H1 (cell line): ENCODE data around the gene ZHX3. TPM values are rescaled to one million over a fixed set of nuclear protein-coding genes. Genes with fewer than 3 reads are reported as not detected.

Experiments
- CTCF ChIA-PET: fragments of 300-600 bp; sonication (Branson Sonifier 250); formaldehyde crosslinking; loops from one replicate; lab custom pipeline; 2021; ENCODE audit not compliant: partially characterized antibody; lab: Charles Lee
- POLR2A ChIA-PET: fragments of 300-600 bp; sonication (Branson Sonifier 250); formaldehyde crosslinking; loops from one replicate; lab custom pipeline; 2021; ENCODE audit warnings: inconsistent platforms; ENCODE audit not compliant: partially characterized antibody; lab: Charles Lee
- DNase-seq, 2 experiments: peaks; one replicate each; pipeline versions ENCODE4 v3.0.0 to v3.0.0-alpha.2; 2010 to 2022; ENCODE audit warnings: low spot score in 2 of 2, low read depth in 1 of 2, mixed read lengths in 1 of 2
- FAIRE-seq: peaks from 2 replicates; lab custom pipeline; 2011; peaks lifted over from hg19 to GRCh38; lab: Jason Lieb, UNC
- H2AFZ ChIP-seq: 2 replicates; pipeline ENCODE4 v1.8.1; 2012; ENCODE audit warnings: low read length, inconsistent platforms
- H2AK5ac ChIP-seq: 2 replicates; pipeline ENCODE4 v1.6.1; 2013; ENCODE audit warnings: low read depth, low read length
- H2BK120ac ChIP-seq: replicated peaks from 2 replicates; pipeline ENCODE3; 2013; ENCODE audit warnings: low read depth, low read length, inconsistent platforms
- H2BK12ac ChIP-seq: 2 replicates; pipeline ENCODE4 v1.6.1; 2013; ENCODE audit warnings: low read depth, low read length
- H2BK15ac ChIP-seq: 2 replicates; pipeline ENCODE4 v1.6.1; 2013; ENCODE audit warnings: low read length
- H2BK20ac ChIP-seq: 2 replicates; pipeline ENCODE4 v1.6.1; 2013; ENCODE audit warnings: low read length
- H2BK5ac ChIP-seq: 2 replicates; pipeline ENCODE4 v1.6.1; 2013; ENCODE audit warnings: low read depth, low read length
- H3K14ac ChIP-seq: 2 replicates; pipeline ENCODE4 v1.6.1; 2013; ENCODE audit warnings: inconsistent platforms; ENCODE audit not compliant: insufficient read length
- H3K18ac ChIP-seq: 2 replicates; pipeline ENCODE4 v1.6.1; 2013; ENCODE audit warnings: low read length; ENCODE audit errors: extremely low read depth
- H3K23ac ChIP-seq: 2 replicates; pipeline ENCODE4 v1.6.1; 2013; ENCODE audit warnings: inconsistent platforms; ENCODE audit not compliant: insufficient read length
- H3K23me2 ChIP-seq: 2 replicates; pipeline ENCODE4 v1.6.1; 2013; ENCODE audit warnings: low read depth, low read length
- H3K27ac ChIP-seq: 2 replicates; pipeline ENCODE4 v1.6.1; 2011; ENCODE audit warnings: low read depth, low read length, inconsistent platforms
- H3K27me3 ChIP-seq, 4 experiments: replicated peaks in 1 of 4; 1 replicate in 1 of 4; 2 replicates in 3 of 4; pipeline versions ENCODE4 v1.6.1 to v1.8.1; 2011 to 2013; ENCODE audit warnings: low read length in 3 of 4, mild to moderate bottlenecking in 3 of 4, inconsistent platforms in 2 of 4, mixed read lengths in 2 of 4, moderate library complexity in 1 of 4; ENCODE audit not compliant: control insufficient read depth in 3 of 4, insufficient read depth in 3 of 4; ENCODE audit errors: extremely low read depth in 1 of 4
- H3K36me3 ChIP-seq, 4 experiments: 2 replicates each; pipeline versions ENCODE4 v1.6.1 to v1.8.1; 2011 to 2013; ENCODE audit warnings: mild to moderate bottlenecking in 4 of 4, low read length in 3 of 4, moderate library complexity in 2 of 4, control low read depth in 1 of 4, inconsistent platforms in 1 of 4; ENCODE audit not compliant: insufficient read depth in 4 of 4, control insufficient read depth in 2 of 4
- H3K4ac ChIP-seq: replicated peaks from 2 replicates; pipeline ENCODE3; 2013; ENCODE audit warnings: low read length, low read depth, mixed read lengths, inconsistent platforms; ENCODE audit not compliant: insufficient read length
- H3K4me1 ChIP-seq, 4 experiments: replicated peaks in 1 of 4; 1 replicate in 1 of 4; 2 replicates in 3 of 4; pipeline versions ENCODE4 v1.6.1 to v1.8.1; 2011 to 2013; ENCODE audit warnings: low read length in 3 of 4, inconsistent platforms in 2 of 4, mixed read lengths in 1 of 4; ENCODE audit not compliant: insufficient read depth in 4 of 4, control insufficient read depth in 3 of 4
- H3K4me2 ChIP-seq, 2 experiments: 2 replicates each; pipeline versions ENCODE4 v1.6.1 to v1.8.1; 2011 to 2013; ENCODE audit warnings: low read depth in 2 of 2, low read length in 2 of 2, control low read depth in 1 of 2, inconsistent platforms in 1 of 2, mild to moderate bottlenecking in 1 of 2; ENCODE audit not compliant: insufficient read depth in 1 of 2
- H3K4me3 ChIP-seq, 4 experiments: fragments of 200-600, 300-600 bp in 1 of 4; sonication (generic), shearing (Covaris generic), sonication (Bioruptor Twin) in 1 of 4; 2 replicates each; pipeline versions ENCODE4 v1.5.1 to v1.8.1; 2011 to 2016; ENCODE audit warnings: low read length in 4 of 4, low read depth in 3 of 4, control low read depth in 2 of 4, inconsistent platforms in 2 of 4, mild to moderate bottlenecking in 2 of 4, mixed read lengths in 1 of 4, moderate library complexity in 1 of 4; ENCODE audit not compliant: insufficient read depth in 2 of 4; ENCODE audit errors: extremely low read depth in 1 of 4
- H3K56ac ChIP-seq: replicated peaks from 2 replicates; pipeline ENCODE3; 2013; ENCODE audit warnings: low read depth, mild to moderate bottlenecking, mixed read lengths, low read length, inconsistent platforms; ENCODE audit not compliant: insufficient read length
- H3K79me1 ChIP-seq: 2 replicates; pipeline ENCODE4 v1.6.1; 2013; ENCODE audit warnings: low read depth, low read length, control low read depth
- H3K79me2 ChIP-seq, 2 experiments: 2 replicates each; pipeline versions ENCODE4 v1.6.1 to v1.8.1; 2012 to 2013; ENCODE audit warnings: low read length in 2 of 2, mild to moderate bottlenecking in 2 of 2, inconsistent platforms in 1 of 2; ENCODE audit not compliant: insufficient read depth in 2 of 2, control insufficient read depth in 1 of 2
- H3K9ac ChIP-seq, 4 experiments: replicated peaks in 1 of 4; 1 replicate in 1 of 4; 2 replicates in 3 of 4; pipeline versions ENCODE4 v1.6.1 to v1.8.1; 2011 to 2013; ENCODE audit warnings: low read depth in 3 of 4, low read length in 3 of 4, control low read depth in 2 of 4, mild to moderate bottlenecking in 2 of 4, moderate library complexity in 2 of 4, inconsistent platforms in 1 of 4; ENCODE audit errors: extremely low read depth in 1 of 4
- H3K9me3 ChIP-seq, 2 experiments: 2 replicates each; pipeline versions ENCODE4 v1.6.1 to v1.8.1; 2012 to 2013; ENCODE audit warnings: mild to moderate bottlenecking in 2 of 2, moderate library complexity in 2 of 2, control low read depth in 1 of 2, inconsistent platforms in 1 of 2, low read depth in 1 of 2, low read length in 1 of 2, mixed read lengths in 1 of 2; ENCODE audit not compliant: insufficient read depth in 2 of 2
- H4K20me1 ChIP-seq, 2 experiments: replicated peaks in 1 of 2; 2 replicates each; pipeline versions ENCODE3 to v1.8.1; 2011 to 2013; ENCODE audit warnings: inconsistent platforms in 2 of 2, low read length in 2 of 2, mild to moderate bottlenecking in 1 of 2; ENCODE audit not compliant: insufficient read depth in 2 of 2, control insufficient read depth in 1 of 2
- H4K5ac ChIP-seq: 2 replicates; pipeline ENCODE4 v1.6.1; 2013; ENCODE audit warnings: low read length, low read depth, mixed read lengths, inconsistent platforms; ENCODE audit not compliant: insufficient read length
- H4K8ac ChIP-seq: 2 replicates; pipeline ENCODE4 v1.8.0; 2013; ENCODE audit warnings: mild to moderate bottlenecking, moderate library complexity, low read length, inconsistent platforms; ENCODE audit not compliant: insufficient read depth; ENCODE audit errors: extremely low read depth
- H4K91ac ChIP-seq: replicated peaks from 2 replicates; pipeline ENCODE3; 2013; ENCODE audit warnings: low read length, mixed read lengths, inconsistent platforms; ENCODE audit not compliant: insufficient read length
- BCL11A ChIP-seq, 2 experiments: IDR thresholded peaks; one replicate each; pipeline ENCODE4 v1.6.1; 2011; ENCODE audit warnings: low read depth in 2 of 2, low read length in 2 of 2, mild to moderate bottlenecking in 2 of 2
- CTBP2 ChIP-seq: IDR thresholded peaks from 2 replicates; pipeline ENCODE4 v1.7.0; 2011; ENCODE audit warnings: borderline replicate concordance, mild to moderate bottlenecking, moderate library complexity, mixed read lengths, low read length; ENCODE audit not compliant: insufficient read depth, insufficient read length
- EGR1 ChIP-seq: IDR thresholded peaks from 2 replicates; pipeline ENCODE4 v1.6.1; 2011; ENCODE audit warnings: low read depth, low read length, borderline replicate concordance
- EZH2 ChIP-seq: fragments of 200-600 bp; sonication (generic); IDR thresholded peaks from 2 replicates; pipeline ENCODE4 v1.7.1; 2012; ENCODE audit warnings: low read depth, mild to moderate bottlenecking, moderate library complexity, low read length, inconsistent platforms; ENCODE audit not compliant: severe bottlenecking
- KDM1A ChIP-seq: fragments of 200-600, 300-600 bp; sonication (generic); IDR thresholded peaks from 2 replicates; pipeline ENCODE4 v1.7.1; 2016; ENCODE audit warnings: mild to moderate bottlenecking, low read length, borderline replicate concordance
- NRF1 ChIP-seq: IDR thresholded peaks from 2 replicates; pipeline ENCODE4 v1.6.1; 2011; ENCODE audit warnings: mild to moderate bottlenecking, low read depth, low read length, improper control_type of control experiment
- PHF8 ChIP-seq: fragments of 200-600 bp; sonication (generic); conservative IDR thresholded peaks from 2 replicates; pipeline ENCODE4 v1.7.1; 2012; ENCODE audit warnings: low read depth, mild to moderate bottlenecking, inconsistent platforms, low read length, moderate library complexity
- POLR2A ChIP-seq, 2 experiments: IDR thresholded peaks; 1 replicate in 1 of 2; 2 replicates in 1 of 2; pipeline ENCODE4 v1.6.1; 2011; ENCODE audit warnings: low read depth in 2 of 2, low read length in 2 of 2, mild to moderate bottlenecking in 2 of 2; ENCODE audit errors: control extremely low read depth in 1 of 2
- POLR2AphosphoS5 ChIP-seq: IDR thresholded peaks from 2 replicates; pipeline ENCODE4 v1.6.1; 2011; ENCODE audit warnings: low read depth, low read length
- SIN3A ChIP-seq, 2 experiments: IDR thresholded peaks in 1 of 2; conservative IDR thresholded peaks in 1 of 2; 2 replicates each; pipeline ENCODE4 v1.6.1; 2011 to 2012; ENCODE audit warnings: low read length in 2 of 2, improper control_type of control experiment in 1 of 2, low read depth in 1 of 2, mild to moderate bottlenecking in 1 of 2
- SP4 ChIP-seq: IDR thresholded peaks from 2 replicates; pipeline ENCODE4 v1.6.1; 2012; ENCODE audit warnings: low read length, inconsistent platforms
- YY1 ChIP-seq: IDR thresholded peaks from 2 replicates; pipeline ENCODE4 v1.6.1; 2011; ENCODE audit warnings: low read depth, mild to moderate bottlenecking, low read length
- WGBS, 2 experiments: shearing (Covaris generic) in 1 of 2; methylation state at CpG; one replicate each; pipeline versions ENCODE4 v1.1.6 to v1.1.7; 2013 to 2015; ENCODE audit warnings: low lambda C conversion rate in 2 of 2, mixed read lengths in 2 of 2, inconsistent platforms in 1 of 2, low coverage in 1 of 2, missing lambda C conversion rate in 1 of 2; ENCODE audit not compliant: insufficient replicate concordance in 2 of 2, insufficient coverage in 1 of 2, insufficient read length in 1 of 2; ENCODE audit errors: extremely low coverage in 1 of 2, missing lambda C conversion rate in 1 of 2; 5-methylcytosine and 5-hydroxymethylcytosine counted together
- polyA plus RNA-seq, 7 experiments: library from polyadenylated mRNA; depleted of rRNA in 3 of 7; stranded (reverse) in 5 of 7; unstranded in 2 of 7; fragments of >200 nt in 5 of 7; fragments of 200-250 nt in 2 of 7; gene quantifications; 1 replicate in 5 of 7; 2 replicates in 1 of 7; 4 replicates in 1 of 7; pipeline versions ENCODE4 v1.2.1 to v1.2.3, GENCODE V29; 2011 to 2013; ENCODE audit warnings: missing spikeins in 2 of 7, mixed read lengths in 2 of 7
- total RNA-seq: library from RNA; stranded (reverse); fragmentation: NEBNext Ultra II Directional; extraction: Animal tissue kit (Norgen Biotek cat#: 25700); gene quantifications from 2 replicates; pipeline ENCODE4 v1.2.1, GENCODE V29; 2021

The ZHX3 gene
- total and polyA plus RNA-seq, 2 of the 8 experiments (the other 6 are each of a cell fraction or from before 2014, with no cell fraction given), result 1.00 to 7.8 TPM

DNA sequence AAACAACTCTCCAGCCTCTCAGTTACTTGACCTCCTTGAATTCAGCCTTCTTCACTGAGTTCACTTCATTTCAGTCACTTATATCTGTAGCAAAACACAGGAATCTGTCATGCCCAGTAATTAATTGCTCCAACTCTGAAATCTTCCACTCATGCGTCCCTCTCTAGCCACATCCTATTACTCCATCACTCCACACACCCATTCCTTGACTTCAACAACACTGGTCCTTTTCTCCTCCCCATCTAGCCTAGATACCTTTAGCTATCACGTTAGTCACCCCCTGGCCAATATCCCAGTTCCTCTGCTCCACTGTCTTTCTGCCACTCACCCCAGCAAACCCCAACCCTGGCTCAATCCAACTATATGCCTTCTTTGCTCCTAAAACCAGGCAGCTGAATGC lies 7.7 kb downstream of the ZHX3 start:
- no peaks in the 10 kb centered on the region for H3K79me2 ChIP-seq

More for the DNA sequence above, 7.7 kb downstream of the ZHX3 start:
- Histone ChIP-seq H4K5ac (no peak overlapping the region), H3K4me3 (no peak overlapping the region), H3K4me1 (peaks cover 0 to 5% (median 0%) of the 10 kb centered on the region in 4 experiments; a peak in 3 of 7 replicates), H2BK5ac (no peak overlapping the region), H3K4me2 (no peak overlapping the region), H3K23me2 (no peaks in the 10 kb centered on the region; the same call in 1 of the 2 replicates), H2BK15ac (no peak overlapping the region), H3K23ac (no peak overlapping the region), H3K4ac (no peak overlapping the region), H2AFZ (no peak overlapping the region), H2BK120ac (no peak overlapping the region), H3K14ac (no peak overlapping the region), H3K27ac (no peak overlapping the region), H4K8ac (no peak overlapping the region), H4K20me1 (no peaks in the 10 kb centered on the region), H2BK12ac (no peak overlapping the region), H3K18ac (no peak overlapping the region), H2AK5ac (no peak overlapping the region), H3K27me3 (no peaks in the 10 kb centered on the region; a peak in 1 of 7 replicates), H4K91ac (no peak overlapping the region), H3K56ac (no peak overlapping the region), H2BK20ac (no peak overlapping the region), H3K9ac (no peak overlapping the region), H3K79me1 (no peaks in the 10 kb centered on the region), H3K36me3 (no peaks in the 10 kb centered on the region), H3K9me3 (0 out of 4 replicates have a peak, but pooled peaks cover 0 to 4% of the 10 kb centered on the region in 2 experiments)
- FAIRE-seq (no peak), DNase-seq (no peak)
- ChIA-PET CTCF (interaction anchor here (0.6 kb wide), 1 partner anchor 171 kb away, joined by 4 read pairs; no protein-coding TSS in a partner anchor), POLR2A (no interaction called here)
- TF ChIP-seq BCL11A (IDR thresholded peaks at IDR 0.05; ENCODE audit: low read depth in 2 of 2, low read length in 2 of 2), result no peak
- TF ChIP-seq CTBP2, result no peak
- no peak for TF ChIP-seq EGR1
- no peak for TF ChIP-seq YY1
- TF ChIP-seq PHF8, result no peak
- TF ChIP-seq NRF1, result no peak
- no peak for TF ChIP-seq SP4
- no peak for TF ChIP-seq SIN3A (conservative IDR thresholded peaks at IDR 0.05 in 1 of 2, IDR thresholded peaks at IDR 0.05 in 1 of 2; ENCODE audit: low read depth in 1 of 2, low read length in 2 of 2)
- TF ChIP-seq POLR2A (IDR thresholded peaks at IDR 0.05; ENCODE audit: control extremely low read depth in 1 of 2, low read depth in 2 of 2, low read length in 2 of 2), result no peak
- no peak for TF ChIP-seq KDM1A
- no peak for TF ChIP-seq POLR2AphosphoS5
- no peak for TF ChIP-seq EZH2
- 81 to 100% methylated on average over 1 to 2 of the region's 2 CpGs for WGBS, 2 experiments
